Muscle layer of colon (tissue), 2 donors: ENCODE measurements around the gene PIAS4.

Source experiments
- H3K27ac ChIP-seq: one replicate; pipeline ENCODE4 v1.7.0; 2013; ENCODE audit warnings: low read depth, mild to moderate bottlenecking, low read length, moderate library complexity
- H3K27me3 ChIP-seq, 2 donors: one replicate each; pipeline ENCODE4 v1.7.0; 2013; ENCODE audit warnings: low read length in 2 of 2, mild to moderate bottlenecking in 2 of 2; ENCODE audit not compliant: insufficient read depth in 2 of 2, control insufficient read depth in 1 of 2
- H3K36me3 ChIP-seq: one replicate; pipeline ENCODE4 v1.7.0; 2013; ENCODE audit warnings: mild to moderate bottlenecking, low read length; ENCODE audit not compliant: insufficient read depth
- H3K4me1 ChIP-seq: one replicate; pipeline ENCODE4 v1.7.0; 2013; ENCODE audit warnings: mild to moderate bottlenecking, low read length; ENCODE audit not compliant: insufficient read depth
- H3K4me3 ChIP-seq, 2 donors: one replicate each; pipeline ENCODE4 v1.7.0; 2013; ENCODE audit warnings: low read length in 2 of 2, low read depth in 1 of 2, mild to moderate bottlenecking in 1 of 2, moderate library complexity in 1 of 2
- H3K9ac ChIP-seq: one replicate; pipeline ENCODE4 v1.7.0; 2013; ENCODE audit warnings: low read length
- H3K9me3 ChIP-seq: one replicate; pipeline ENCODE4 v1.7.0; 2013; ENCODE audit warnings: mild to moderate bottlenecking, low read length
- donor health status: abdominal sarcoma.
- donor health status: Adenocarcinoma of cecum.

PIAS4 gene

DNA sequence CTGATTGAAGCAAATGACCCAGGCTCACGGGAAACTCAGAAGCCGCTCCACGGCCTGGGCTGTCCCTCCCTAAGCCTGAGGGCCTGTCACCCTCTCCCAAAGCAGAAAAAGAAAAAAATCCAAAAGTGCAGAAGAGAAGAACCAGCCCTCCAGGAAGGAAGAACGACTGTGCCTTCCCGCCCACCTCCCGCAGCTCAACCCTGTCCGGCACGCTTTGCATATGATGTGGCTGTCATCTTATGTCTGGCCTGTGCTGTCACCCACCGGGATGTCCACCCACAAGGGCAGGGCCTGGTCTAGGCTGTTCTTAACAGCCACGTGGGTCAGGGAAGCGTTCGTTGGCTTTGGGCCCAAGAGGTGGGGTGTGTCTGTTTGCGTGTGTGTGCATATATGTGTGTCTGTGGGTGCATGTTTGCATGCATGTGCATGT lies 45.5 kb downstream of the PIAS4 start:
- Histone ChIP-seq H3K27me3 (no peaks in the 10 kb centered on the region), H3K4me1 (peaks cover 12% of the 10 kb centered on the region), H3K27ac (no peak overlapping the region), H3K9ac (no peak overlapping the region), H3K9me3 (no peaks in the 10 kb centered on the region), H3K36me3 (peaks cover 28% of the 10 kb centered on the region), H3K4me3 (no peak overlapping the region)

DNA sequence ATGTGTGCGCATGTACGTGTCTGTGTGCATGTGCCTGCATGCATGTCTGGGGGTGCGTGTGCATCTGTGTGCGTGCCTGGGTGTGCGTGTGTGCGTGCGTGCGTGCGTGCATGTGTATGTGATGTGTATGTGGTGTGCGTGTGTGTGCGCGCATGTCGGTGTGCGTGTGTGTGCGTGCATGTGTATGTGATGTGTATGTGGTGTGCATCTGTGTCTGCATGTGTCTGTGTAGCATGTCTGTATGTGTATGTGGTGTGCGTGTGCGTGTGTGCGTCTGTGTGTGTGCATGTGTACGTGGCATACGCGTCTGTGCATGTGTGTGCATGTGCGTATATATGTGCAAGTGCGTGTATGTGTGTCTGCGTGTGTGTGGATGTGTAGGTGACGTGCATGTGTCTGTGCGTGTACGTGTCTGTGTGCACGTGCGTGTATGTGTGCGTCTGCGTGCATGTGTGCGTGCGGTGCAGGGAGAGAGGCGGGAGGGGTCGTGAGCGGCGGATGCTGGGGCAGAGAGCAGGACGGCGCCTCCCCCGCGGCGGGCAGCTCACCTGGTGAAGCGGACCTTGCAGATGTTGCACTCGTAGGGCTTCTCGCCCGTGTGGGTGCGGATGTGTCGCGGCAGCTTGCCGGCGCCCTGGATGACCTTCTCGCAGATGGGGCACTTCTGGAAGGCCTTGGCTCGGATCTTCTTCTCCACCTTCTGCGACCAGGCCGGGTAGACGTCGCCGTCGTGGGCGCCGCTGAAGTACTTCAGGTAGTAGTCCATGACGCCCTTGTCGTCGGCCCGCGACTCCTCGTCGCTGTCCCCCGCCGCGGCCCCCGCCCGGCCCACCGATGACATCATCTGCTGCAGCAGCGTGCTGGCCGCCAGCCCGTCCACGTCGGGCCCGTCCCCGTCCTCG lies 46.1 kb downstream of the PIAS4 start:
- peaks cover 15% of the 10 kb centered on the region for H3K4me1 ChIP-seq
- H3K36me3 ChIP-seq: peaks cover 28% of the 10 kb centered on the region
- H3K27me3 ChIP-seq: no peaks in the 10 kb centered on the region
- H3K27ac ChIP-seq: no peak overlapping the region
- no peak overlapping the region for H3K4me3 ChIP-seq
- H3K9me3 ChIP-seq: no peaks in the 10 kb centered on the region
- H3K9ac ChIP-seq: no peak overlapping the region

DNA sequence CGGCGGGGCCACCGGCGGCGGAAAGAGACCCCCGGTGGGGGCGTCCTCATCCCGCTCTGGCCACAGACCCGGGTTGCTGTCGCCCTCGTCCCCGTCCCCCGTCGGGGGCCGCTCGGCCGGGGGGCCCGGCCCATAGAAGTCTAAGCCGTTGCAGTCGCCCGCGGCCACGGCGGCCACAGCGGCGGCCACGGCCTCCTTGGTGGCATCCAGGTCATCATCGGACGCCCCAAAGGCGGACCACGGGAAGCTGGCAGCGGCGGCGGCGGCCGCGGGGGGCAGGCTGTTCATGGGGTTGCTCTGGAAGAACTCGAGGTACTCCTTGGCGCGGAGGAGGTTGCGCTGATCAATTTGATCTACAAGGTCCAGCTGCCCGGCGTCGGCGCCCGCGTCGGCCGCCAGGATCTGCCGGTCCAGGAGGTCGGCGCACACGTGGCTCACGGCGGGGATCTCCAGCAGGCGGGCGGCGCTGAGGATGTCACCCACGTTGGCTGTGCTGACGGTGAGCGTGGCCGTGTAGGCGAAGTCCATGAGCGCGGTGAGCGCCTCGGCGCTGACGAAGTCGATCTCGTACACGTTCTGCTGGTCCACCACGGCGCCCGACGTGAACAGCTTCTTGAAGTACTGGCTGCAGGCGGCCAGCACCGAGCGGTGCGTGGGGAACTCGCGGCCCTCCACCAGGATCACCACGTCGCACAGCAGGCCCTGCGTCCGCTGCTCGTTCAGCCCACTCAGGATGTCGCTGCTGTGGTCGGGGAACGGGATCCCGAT lies 47.1 kb downstream of the PIAS4 start:
- Histone ChIP-seq H3K27ac (no peak overlapping the region), H3K9me3 (no peaks in the 10 kb centered on the region), H3K4me1 (peaks cover 23% of the 10 kb centered on the region), H3K4me3 (no peak overlapping the region), H3K27me3 (no peaks in the 10 kb centered on the region), H3K9ac (no peak overlapping the region), H3K36me3 (peaks cover 28% of the 10 kb centered on the region)

DNA sequence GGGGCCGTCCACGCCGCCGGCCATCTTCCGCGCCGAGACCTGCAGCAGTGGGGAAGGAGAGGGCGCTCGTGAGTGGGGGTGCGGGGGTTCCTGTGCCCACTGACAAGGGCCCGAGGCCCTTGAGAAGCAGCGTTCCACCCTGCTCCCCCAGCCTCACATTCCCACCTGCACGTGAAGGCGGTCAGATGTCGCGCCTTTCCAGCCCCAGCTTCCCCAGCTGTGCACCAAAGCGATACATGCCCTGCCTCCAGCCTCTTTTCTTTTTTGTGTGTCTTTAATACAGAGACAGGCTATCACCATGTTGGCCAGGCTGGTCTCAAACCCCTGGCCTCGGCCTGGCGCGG lies 47.6 kb downstream of the PIAS4 start:
- Histone ChIP-seq H3K27ac (no peak overlapping the region), H3K4me1 (peaks cover 28% of the 10 kb centered on the region), H3K4me3 (no peak overlapping the region), H3K9ac (no peak overlapping the region), H3K27me3 (no peaks in the 10 kb centered on the region), H3K36me3 (peaks cover 28% of the 10 kb centered on the region), H3K9me3 (no peaks in the 10 kb centered on the region)

DNA sequence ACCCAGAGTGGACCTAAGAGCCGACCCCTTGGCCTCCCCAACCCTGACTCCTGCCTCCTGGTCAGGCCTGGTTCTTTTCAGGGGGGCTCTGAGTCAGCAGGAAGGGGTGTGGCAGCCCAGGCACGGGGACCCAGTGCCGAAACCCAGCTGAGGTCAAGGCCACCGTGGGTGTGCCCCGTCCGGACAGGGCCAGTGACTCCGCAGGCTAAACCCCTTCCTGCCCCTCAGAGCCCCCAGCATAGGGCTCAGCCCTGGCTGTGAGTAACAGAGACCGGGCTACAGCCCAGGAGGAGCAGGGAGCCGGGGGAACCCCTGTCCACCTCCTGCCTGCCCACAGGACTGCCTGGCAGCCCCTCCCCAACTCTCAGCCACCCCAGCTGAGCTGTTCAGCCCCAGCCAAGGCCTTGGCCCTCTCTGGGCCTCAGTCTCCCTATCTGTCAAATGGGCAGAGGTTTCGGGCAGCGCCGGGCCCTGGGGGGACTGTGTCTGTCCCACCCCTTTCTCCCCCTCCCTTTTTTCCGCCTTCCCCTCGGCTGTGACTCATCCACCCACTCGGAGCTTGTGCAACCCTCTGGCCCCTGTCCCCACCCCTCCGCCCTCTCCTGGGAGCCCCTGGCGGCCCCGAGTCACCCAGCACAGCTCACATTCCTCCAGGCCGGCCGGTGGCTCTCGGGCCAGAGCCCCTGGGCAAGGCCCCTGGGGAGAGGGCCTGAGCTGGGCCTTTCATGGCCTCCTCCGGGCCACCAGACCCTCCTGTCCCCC lies 50.6 kb downstream of the PIAS4 start:
- H3K27ac ChIP-seq: peak overlapping the region; percentile 99
- peak overlapping the region in 1 of 2 donors; percentile 15 for H3K4me3 ChIP-seq
- no peaks in the 10 kb centered on the region for H3K27me3 ChIP-seq
- peaks cover 11% of the 10 kb centered on the region for H3K36me3 ChIP-seq
- peak overlapping the region; percentile 78 for H3K9ac ChIP-seq
- no peaks in the 10 kb centered on the region for H3K9me3 ChIP-seq
- H3K4me1 ChIP-seq: peaks cover 53% of the 10 kb centered on the region

DNA sequence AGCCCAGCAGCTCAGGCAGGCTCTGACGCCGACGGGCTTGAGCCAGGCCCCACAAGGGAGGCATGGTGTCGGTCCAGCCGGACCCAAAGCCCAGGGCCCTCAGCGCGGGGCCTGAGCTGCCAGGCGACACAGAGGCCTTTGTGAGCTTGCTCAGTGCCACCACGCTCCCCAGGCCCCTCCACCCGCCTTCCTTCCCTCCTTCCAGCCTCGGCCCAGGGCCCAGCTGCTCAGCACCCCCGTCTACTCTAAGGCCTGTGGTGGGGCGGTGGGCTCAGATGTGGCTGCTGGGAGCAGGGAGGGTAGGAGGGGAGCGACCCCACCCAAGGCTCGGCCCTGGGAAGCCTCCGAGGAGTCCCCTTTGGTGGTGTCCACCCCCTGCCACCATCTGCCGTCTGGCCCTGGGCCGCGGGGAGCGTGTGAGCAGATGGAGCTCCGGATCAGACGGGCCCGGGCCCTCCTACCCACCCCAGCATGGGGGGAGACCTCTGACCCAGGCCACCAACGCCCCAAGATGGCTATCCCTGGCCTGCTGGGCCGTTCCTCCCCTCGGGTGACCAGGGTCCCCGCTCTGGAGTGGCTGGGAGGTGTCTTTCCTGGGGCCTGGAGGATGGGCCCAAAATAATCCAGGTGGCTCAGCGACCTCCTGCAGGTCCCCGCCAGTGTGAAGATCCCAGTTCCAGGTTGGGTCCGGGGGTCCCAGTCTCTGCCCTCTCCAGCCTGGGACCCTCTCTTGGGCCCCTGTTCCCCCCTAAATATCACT lies 51.3 kb downstream of the PIAS4 start:
- Histone ChIP-seq H3K4me3 (peak overlapping the region; percentile 16 to 27), H3K9ac (peak overlapping the region; percentile 78), H3K27me3 (no peaks in the 10 kb centered on the region)

DNA sequence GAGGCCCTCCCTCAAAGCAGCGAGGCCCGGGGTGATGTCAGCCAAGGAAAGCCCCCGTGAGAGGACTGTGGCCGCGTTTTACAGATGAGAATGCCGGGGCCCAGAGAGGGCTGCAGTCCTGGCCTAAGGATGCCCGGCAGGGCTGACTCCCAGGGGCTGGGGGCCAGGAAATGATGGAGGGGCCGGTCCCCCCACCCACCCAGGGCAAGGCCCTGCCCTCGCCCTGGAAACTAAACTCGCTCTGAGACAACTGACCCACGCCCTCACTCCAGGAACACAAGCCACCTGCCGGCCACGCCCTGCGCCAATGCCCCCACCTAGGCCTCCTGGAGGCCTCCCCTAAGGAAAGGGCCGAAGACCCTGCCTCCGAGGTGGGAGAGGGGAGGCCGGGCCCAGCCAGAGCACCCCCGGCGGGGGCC lies 51.9 kb downstream of the PIAS4 start:
- Histone ChIP-seq H3K27ac (peak overlapping the region; percentile 99), H3K4me1 (peaks cover 57% of the 10 kb centered on the region), H3K27me3 (no peaks in the 10 kb centered on the region), H3K9ac (peak overlapping the region; percentile 78), H3K36me3 (peaks cover 4% of the 10 kb centered on the region), H3K4me3 (peak overlapping the region in 1 of 2 donors; percentile 27), H3K9me3 (no peaks in the 10 kb centered on the region)

More for the DNA sequence above, 51.3 kb downstream of the PIAS4 start:
- no peaks in the 10 kb centered on the region for H3K9me3 ChIP-seq
- peaks cover 4% of the 10 kb centered on the region for H3K36me3 ChIP-seq
- peaks cover 55% of the 10 kb centered on the region for H3K4me1 ChIP-seq
- peak overlapping the region; percentile 99 for H3K27ac ChIP-seq

DNA sequence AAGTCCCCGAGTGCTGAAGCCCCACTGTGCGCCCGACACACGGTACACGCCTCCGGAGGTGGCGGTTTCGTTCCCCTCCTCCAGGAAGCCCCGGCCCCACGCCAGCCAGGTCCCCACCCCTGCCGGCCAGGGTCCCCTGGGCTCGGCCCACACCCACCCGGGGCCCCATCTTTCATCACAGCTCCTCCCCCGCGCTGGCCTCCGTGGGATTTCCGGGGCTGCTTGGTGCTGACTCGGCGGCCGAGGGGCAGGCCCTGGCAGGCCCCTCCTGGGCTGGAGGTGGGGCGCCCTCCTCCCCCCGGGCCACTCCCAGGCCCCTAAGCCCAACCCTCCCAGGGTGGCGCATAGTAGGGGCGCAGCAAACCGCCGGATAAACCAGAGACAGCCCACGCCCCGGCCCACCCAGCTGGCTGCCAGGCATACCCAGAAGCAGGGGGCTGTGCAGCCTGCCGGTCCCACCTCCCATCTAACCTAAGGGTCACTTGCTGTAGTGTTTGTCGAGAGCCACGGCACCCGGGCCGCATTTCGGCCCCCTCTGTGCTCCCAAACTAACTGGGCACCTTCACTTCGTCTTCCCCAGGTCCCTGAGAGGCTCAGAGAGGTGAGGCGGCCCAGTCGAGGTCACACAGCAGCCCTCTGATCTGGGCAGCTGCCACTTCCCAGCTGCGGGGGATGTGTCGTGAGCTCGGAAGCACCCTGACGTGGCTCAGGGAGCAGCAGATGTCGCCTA lies 52.5 kb downstream of the PIAS4 start:
- Histone ChIP-seq H3K27me3 (no peaks in the 10 kb centered on the region), H3K9me3 (no peaks in the 10 kb centered on the region), H3K9ac (no peak overlapping the region), H3K4me3 (peak overlapping the region in 1 of 2 donors; percentile 49), H3K4me1 (peaks cover 57% of the 10 kb centered on the region), H3K36me3 (peaks cover 4% of the 10 kb centered on the region), H3K27ac (peak overlapping the region; percentile 99)

DNA sequence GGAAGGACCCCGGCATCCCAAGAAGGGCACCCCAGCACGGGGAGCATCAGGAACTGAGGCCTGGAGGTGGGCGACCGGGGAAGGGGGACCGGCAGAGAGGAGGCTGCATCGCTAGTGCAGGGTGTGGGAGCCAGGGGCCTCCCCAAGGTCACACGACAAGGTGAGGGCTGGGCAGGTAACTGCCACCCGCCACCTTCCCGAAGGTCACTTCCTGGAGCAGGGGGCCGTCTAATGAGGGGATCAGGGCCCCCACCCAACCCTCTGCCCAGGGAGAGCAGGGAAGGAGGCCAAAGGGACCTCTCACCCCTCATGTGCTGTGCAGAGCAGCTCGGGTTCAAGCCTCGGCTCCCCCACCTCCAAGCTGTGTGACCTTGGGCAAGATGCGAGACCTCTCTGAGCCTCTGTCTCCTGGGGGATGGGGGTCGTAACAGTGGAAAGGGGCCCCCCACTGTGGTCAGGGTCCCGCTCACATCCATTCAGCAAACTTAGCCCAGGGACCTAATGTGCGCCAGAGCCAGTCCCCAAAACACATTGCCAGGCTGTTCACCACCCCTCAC lies 53.2 kb downstream of the PIAS4 start:
- Histone ChIP-seq H3K27ac (peak overlapping the region; percentile 99), H3K4me1 (peaks cover 57% of the 10 kb centered on the region), H3K36me3 (peaks cover 4% of the 10 kb centered on the region), H3K9ac (no peak overlapping the region), H3K27me3 (no peaks in the 10 kb centered on the region), H3K9me3 (no peaks in the 10 kb centered on the region), H3K4me3 (peak overlapping the region in 1 of 2 donors; percentile 49)

DNA sequence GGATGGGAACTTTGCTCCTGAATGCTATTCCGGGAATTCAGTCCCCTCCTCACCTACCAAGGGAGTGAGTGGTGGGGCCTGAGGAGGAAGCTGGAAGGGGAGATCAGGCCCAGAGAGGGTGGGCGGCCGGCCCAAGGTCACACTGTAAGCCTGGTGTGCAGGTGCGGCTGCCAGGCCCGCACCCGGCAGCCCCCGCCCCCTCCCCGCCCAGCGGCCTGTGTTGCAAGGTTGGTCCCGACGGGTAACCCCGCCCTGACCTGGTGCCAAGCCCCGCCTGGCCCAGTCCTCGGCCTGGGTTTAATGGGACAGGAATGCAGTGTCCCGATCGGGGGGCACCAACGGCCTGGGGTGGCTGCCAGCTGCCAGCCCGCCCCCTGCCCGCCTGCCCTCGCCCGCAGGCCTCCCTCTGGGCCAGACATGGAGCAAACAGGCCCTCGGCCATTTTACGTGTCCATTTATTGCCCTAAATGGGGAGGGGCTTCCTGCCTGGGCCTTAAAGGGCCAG lies 53.7 kb downstream of the PIAS4 start:
- H3K27ac ChIP-seq: peak overlapping the region; percentile 99
- peak overlapping the region; percentile 32 for H3K9ac ChIP-seq
- H3K9me3 ChIP-seq: no peaks in the 10 kb centered on the region
- H3K27me3 ChIP-seq: no peaks in the 10 kb centered on the region
- peaks cover 57% of the 10 kb centered on the region for H3K4me1 ChIP-seq
- H3K4me3 ChIP-seq: peak overlapping the region; percentile 29 to 49
- no peaks in the 10 kb centered on the region for H3K36me3 ChIP-seq
